ENCODE data around the gene ABAT.
"Not testable (repeated sequence)": the region's sequence is repeated elsewhere in the genome, so short reads cannot be mapped to it uniquely, and the experiment has no call there.

Gene ABAT

GRCh38 chr16:8751481-8752311, 77.3 kb downstream of the ABAT start:
- DNase-seq: no peak

GRCh38 chr16:8752706-8753105, 78.3 kb downstream of the ABAT start:
- DNase-seq: no peak

- DNase-seq: no peak
Observed at GRCh38 chr16:8753416-8754054, 79.1 kb downstream of the ABAT start.

GRCh38 chr16:8756755-8757154, 82.3 kb downstream of the ABAT start:
- no peak for DNase-seq

- DNase-seq: no peak
Observed at GRCh38 chr16:8758022-8758421, 83.6 kb downstream of the ABAT start.

- no peak for DNase-seq
Observed at GRCh38 chr16:8760021-8760420, 85.6 kb downstream of the ABAT start.

GRCh38 chr16:8761078-8761477, 86.7 kb downstream of the ABAT start:
- no peak for DNase-seq

GRCh38 chr16:8762254-8762653, 87.8 kb downstream of the ABAT start:
- DNase-seq: no peak

- no peak for DNase-seq
Observed at GRCh38 chr16:8763083-8763482, 88.7 kb downstream of the ABAT start.

GRCh38 chr16:8763899-8764298, 89.5 kb downstream of the ABAT start:
- no peak for DNase-seq

- DNase-seq: no peak
Observed at GRCh38 chr16:8764525-8765250, 90.3 kb downstream of the ABAT start.

GRCh38 chr16:8767176-8767575, 92.8 kb downstream of the ABAT start:
- no peak for DNase-seq

- DNase-seq: no peak
Observed at GRCh38 chr16:8768283-8768682, 93.9 kb downstream of the ABAT start.

- DNase-seq: no peak
Observed at GRCh38 chr16:8768692-8769091, 94.3 kb downstream of the ABAT start.

GRCh38 chr16:8773537-8773936, 99.1 kb downstream of the ABAT start:
- no peak for DNase-seq

- no peak for DNase-seq
Observed at GRCh38 chr16:8774208-8774607, 99.8 kb downstream of the ABAT start.

GRCh38 chr16:8775359-8775758, 100.9 kb downstream of the ABAT start:
- DNase-seq: no peak

GRCh38 chr16:8776129-8776584, 101.7 kb downstream of the ABAT start:
- DNase-seq: no peak

- DNase-seq: no peak
Observed at GRCh38 chr16:8777217-8777616, 102.8 kb downstream of the ABAT start.

- DNase-seq: no peak
Observed at GRCh38 chr16:8781797-8782196, 107.4 kb downstream of the ABAT start.

- no peak for DNase-seq
Observed at GRCh38 chr16:8782673-8783072, 108.3 kb downstream of the ABAT start.

GRCh38 chr16:8785408-8785807, 111.0 kb downstream of the ABAT start:
- no peak for DNase-seq

GRCh38 chr16:8786316-8786715, 111.9 kb downstream of the ABAT start:
- DNase-seq: not testable (repeated sequence)

Data from stimulated activated naive CD4-positive, alpha-beta T cell (primary cell).